22Rv1 (cell line): ENCODE data around the gene ACRBP.

Experiments
- CTCF ChIP-seq: fragments of 450-650 bp; IDR thresholded peaks from 2 replicates; pipeline ENCODE4 v1.5.1; 2017; ENCODE audit warnings: mild to moderate bottlenecking
- ZFX ChIP-seq: fragments of 450-650 bp; IDR thresholded peaks from 2 replicates; pipeline ENCODE4 v1.6.1; 2017; ENCODE audit warnings: antibody characterized with exemption, borderline replicate concordance

- TF ChIP-seq CTCF, result no peak
- no peak for TF ChIP-seq ZFX
Observed at GRCh38 chr12:6604259-6605029, 42.8 kb downstream of the ACRBP start.
